IPS-11a (cell line): Measurements from ENCODE around the gene COL13A1.

Experiments used
- H3K4me3 ChIP-seq: one replicate; pipeline ENCODE4 v1.5.1; 2013; ENCODE audit warnings: low read depth, low read length, control low read depth

Gene COL13A1

DNA sequence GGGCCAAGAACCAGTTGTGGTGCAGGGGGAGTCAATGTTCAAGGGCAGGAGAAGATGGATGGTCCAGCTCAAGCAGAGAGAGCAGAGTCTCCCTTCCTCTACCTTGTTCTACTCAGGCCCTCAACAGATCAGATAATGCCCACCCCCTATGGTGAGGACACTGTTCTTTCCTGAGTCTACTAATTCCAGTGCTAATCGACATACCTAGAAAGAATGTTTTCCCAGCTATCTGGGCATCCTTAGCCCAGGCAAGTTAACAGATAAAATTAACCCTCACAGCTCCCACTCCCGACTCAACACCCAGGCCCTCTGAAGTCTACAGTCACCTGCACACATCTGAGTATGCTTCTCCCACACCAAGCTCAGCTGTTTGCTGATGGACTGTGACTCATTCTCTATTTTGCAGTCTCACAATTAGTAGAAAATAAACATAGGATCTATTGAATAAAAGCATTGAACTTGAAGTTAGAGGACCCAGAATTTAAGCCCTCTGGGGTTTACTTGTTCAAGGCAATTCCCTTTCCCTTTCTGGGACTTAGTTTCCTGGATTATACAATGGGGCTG lies 17.1 kb downstream of the COL13A1 start:
- H3K4me3 ChIP-seq, result no peak overlapping the region

DNA sequence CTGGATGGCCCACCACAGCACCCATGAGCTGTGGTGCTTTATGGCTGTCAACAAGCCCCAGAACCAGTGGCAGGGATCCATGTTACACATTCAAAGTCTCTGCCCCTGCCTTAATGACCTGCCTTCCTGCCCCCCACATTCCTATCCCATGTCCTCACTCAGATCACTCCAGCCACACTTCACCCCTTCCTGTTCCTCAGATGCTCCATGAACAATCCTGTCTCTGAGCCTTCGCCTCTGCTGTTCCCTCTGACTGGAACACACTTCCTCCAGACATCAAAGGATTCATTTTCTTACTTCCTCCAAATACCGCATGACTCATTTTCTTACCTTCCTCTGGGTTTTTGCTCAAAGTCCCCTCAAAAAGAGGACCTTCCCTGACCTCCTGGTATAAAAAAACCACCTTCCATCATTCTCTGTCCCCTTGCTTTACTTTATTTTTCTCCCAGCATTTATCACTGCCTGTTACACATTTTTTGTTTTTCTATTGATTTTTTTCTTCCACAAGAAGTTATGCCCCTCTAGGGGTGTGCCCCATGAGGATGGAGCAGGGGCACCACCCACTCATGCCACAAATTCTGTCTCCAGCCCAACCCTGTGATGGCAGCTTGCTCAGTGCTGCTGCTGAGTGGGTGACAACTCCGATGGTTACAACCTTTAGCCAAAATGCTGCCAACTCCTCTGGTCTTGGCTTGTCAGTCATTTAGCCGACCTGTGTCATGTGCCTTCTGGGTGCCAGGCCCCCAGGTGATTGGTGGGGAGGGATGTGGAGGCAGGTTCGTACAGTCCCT lies 18.2 kb downstream of the COL13A1 start:
- H3K4me3 ChIP-seq, result no peak overlapping the region

DNA sequence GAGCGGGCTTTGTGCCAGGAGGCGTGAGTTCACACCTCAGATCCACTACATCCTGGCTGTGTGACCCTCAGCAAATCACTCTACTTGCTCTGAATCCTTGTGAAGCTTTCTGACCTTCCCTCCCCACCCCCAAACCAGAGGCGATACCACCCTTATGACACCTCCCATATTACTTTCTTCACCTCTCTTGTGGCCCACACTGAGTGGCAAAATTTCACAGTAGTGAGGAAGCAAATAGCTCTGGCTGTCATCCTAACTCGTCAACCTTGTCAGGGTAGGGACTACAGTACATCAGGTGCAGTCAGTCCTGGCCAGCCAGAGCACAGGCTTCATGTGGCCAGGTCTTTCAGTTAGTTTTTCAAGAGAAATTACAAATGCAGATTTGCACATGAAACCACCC lies 19.1 kb downstream of the COL13A1 start:
- H3K4me3 ChIP-seq, result no peak overlapping the region

DNA sequence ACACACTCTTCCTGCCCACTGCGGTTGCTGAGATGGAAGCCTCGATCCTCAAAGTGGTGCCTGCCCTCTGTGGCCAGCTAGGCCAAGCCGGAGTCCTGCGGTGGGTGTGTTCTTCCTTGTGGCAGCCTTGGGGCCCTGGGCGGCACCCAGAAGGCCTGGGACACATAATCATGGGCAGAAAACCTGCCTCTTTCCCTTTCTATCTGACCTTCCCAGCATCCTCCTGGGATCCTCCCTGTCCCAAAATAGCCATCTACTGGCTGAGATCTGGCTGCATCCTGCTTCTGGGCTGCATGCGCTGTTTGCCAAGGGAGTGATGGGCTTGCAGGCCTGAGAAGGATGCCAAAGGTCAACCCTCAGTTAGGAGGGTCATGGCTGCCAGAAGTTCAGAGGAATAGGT lies 23.9 kb downstream of the COL13A1 start:
- no peak overlapping the region for H3K4me3 ChIP-seq

DNA sequence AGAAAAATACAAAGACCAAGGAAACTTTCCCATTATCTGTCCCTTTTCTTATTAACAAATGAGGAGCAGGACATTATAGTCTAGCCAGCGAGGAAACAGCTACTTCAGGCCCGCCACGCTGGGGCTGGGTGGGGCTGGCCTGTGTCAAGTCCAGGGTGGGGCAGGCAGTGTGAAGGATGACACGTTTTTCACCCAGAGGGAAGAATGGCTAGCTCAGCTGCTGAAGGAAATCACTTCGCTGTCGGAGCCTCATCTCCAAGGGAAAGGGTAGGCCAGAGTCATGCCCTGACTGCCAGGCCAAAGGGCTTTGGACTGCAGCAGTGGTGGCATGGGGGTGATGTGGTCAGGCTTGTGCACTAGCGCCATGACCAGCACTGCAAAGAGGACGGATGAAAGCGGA lies 24.4 kb downstream of the COL13A1 start:
- no peak overlapping the region for H3K4me3 ChIP-seq

DNA sequence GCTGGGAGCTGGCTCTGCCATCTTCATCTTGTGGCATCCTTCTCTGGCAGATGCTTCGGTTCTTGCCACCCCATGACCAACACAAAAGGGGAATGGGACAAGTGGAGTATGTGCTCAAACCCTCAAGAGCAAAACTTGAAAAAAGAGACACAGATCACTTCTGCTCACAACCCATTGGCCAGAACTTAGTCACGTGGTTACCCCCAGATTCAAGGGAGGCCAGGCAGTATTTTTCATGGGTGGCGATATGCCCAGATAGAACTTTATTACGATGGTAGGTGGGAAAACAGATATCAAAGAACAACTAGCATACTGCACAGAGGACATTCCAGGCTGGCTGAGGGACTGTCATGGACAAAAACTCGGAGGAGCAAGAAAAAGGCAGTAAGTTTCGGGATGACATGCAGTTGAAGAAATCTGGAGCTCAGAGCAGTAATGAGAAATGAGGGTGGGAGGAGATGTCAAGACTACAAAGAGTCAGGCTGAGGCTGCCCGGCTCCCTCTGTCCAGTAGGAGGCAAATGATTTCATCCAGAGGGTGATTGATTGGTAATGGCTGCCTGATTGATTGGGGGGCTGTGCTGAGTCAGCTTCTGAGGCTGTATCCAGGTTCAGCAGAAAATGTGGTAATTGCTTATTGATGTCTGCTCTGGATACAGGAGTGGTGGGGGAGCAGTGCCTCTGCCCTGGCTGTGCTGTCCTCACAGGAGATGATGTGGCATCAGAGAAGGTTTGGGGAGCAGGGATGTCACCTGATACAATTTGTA lies 25.3 kb downstream of the COL13A1 start:
- no peak overlapping the region for H3K4me3 ChIP-seq

DNA sequence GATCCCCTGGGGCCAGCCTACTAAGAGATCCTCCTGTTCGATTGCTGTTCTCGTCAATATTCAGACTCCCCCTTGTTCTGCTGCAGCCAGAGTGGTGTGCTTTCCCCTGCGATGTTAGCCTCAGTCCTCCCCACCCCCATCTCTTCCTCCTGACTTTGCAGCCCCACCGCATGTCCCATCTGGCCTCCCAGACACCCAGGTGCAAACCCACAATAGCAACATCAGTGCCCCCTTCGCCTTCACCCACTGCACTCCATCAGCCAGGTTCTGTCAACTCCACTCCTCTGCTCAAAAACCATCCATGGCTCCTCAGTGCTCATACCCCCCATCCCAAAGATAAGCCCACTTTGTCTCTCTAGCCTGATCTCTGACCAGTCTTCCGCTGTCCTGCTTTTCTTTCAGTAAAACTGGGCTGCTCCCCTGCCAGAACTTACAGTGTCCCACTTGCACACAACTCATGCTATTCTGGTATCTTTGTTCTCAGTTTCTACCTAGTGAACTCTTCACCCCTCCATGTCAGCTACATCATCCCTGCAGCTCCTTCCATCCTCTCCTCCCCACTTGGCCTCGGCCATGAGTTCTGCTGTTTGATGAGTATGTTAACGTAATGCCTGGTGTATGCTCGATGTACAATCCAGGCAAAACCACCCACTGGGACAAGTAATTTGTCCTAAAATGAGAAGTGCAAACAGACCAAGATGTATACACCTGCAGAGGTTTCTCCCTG lies 26.6 kb downstream of the COL13A1 start:
- no peak overlapping the region for H3K4me3 ChIP-seq

DNA sequence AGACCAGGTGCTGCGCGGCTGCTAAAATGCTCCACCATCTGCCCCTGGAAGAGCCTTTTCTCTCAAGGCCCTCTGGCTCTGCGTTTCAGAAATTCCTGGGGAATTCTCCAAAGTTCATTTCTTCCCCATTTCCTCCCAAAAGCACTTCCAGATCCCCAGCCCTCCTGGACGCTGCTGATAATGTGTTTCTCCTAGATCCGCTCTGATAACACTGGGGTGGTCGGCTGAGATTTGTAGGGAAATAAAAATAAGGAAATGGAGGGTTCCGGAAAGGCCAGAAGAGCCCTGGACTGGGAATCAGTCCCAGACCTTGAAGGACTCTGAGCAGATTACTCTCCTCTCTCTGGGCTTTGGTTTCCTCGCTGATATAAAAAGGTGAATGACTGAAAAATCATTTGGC lies 28.1 kb downstream of the COL13A1 start:
- H3K4me3 ChIP-seq, result no peak overlapping the region

DNA sequence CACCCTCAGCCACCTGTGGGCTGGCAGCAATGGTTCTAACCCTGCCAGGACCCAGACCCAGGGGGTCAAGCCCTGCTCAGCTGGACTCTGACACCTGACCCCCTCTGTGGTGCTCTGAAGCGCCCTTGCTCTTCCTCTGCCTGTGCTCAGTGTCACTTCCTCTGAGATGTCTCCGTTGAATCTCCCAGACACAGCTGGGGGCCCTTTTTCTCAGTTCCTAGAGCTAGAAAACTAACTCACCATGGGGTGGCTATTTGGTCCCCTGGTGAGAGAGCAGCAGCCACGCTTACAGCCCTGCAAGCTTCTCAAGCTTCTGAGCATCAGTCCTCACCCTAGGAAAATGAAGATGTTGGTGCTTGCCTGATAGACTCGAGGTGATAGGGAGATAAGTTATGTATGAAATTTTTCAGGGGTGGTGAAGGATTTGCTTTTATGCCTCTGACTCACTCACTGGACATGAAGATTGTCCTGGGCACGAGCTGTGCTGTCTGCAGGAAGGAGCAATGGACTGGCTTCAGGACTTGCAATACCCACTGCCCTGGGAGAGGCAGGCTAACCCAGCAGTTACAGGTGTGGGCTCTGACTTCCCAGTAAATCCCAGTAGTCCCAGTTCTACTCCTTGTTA lies 29.6 kb downstream of the COL13A1 start:
- H3K4me3 ChIP-seq, result no peak overlapping the region

DNA sequence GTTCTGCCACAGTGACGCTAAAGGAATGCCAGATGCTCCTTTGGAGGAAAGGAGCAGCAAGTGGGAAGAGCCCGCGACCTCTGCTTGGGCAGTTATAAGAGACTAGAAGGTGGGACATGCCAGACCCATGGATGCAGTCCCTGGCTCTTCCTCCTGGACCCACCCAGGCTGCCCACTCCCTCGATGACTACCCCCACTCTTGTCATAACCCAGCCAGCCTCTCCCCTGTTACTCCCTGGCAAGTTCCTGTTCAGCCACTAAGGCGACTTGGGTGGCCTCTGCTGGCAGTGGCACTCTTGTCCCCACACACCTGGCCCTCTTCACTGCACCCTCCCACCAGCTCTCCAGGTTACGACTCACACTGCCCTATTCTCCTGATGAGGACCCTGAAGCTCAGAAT lies 33.5 kb downstream of the COL13A1 start:
- H3K4me3 ChIP-seq, result no peak overlapping the region

DNA sequence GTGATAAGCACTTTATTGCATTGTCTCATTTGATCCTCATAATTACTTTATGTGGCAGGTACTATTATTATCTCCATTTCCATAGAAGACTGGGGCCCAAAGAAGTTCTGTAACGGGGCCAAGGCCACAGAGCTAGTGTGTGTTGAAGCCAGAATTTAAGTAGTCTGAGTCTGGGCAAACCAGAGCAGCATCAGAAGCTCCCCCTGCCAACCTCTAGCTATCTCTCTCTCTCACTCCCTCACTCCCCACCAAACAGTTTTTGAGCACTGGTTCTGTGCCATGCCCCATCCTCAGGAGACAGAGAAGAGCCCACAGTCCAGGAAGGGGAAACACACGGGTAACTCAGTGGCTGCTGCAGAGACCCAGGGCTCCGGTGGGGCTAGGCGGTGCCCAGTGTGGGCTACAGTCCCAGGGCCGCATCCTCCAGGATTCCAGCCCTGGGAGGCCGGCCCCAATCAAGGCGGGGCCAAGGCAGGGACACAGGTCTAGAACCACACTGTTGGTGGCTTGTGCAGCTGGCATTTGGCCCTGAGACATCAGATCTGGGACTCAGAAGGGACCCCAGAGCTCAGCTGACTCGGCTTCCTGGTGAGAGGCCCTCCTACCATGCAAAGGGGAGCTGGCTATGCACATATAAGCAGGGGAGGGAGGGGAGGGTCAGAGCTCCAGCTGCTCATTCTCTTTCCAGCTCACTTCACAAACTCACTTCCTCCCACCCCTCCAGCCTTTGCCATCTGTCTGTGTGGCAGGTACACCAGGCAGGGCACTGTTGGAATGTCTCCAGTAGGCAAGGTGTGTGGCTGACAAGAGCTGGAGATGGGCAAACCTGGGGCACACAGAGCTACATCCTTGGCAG lies 34.4 kb downstream of the COL13A1 start:
- H3K4me3 ChIP-seq, result no peak overlapping the region

DNA sequence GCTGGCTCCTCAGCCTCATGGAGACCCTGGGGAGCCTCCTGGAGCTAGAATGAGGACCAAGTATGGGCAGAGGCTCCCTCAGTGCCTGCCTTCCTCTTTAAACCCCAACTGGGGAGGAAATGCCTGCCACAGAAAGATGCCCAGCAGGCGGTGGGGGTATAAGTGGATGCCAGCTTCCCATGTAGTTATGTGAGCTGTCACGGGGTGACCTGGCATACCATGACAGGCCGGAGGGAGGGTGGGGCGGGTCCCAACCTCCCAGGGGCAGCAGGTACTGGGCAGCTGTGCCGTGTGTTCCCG lies 35.0 kb downstream of the COL13A1 start:
- no peak overlapping the region for H3K4me3 ChIP-seq

DNA sequence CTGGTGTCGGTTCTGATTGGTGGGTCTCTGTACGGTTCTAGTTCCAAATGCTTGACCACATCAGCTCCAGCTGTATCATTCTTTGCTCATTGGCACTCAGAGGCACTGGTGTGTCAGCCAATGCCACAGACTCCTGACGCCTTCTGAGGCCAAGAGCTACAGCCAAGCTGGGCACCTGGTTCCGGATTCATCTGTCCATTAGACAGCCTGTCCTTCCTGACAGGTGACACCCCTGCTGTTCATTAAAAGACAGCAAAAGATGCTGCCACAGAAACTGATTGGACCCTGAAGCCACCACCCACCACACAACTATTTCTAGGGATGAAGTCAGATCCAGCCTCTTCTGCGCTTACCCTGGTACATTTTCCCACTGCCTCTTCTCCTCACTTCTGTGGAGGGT lies 35.6 kb downstream of the COL13A1 start:
- no peak overlapping the region for H3K4me3 ChIP-seq

DNA sequence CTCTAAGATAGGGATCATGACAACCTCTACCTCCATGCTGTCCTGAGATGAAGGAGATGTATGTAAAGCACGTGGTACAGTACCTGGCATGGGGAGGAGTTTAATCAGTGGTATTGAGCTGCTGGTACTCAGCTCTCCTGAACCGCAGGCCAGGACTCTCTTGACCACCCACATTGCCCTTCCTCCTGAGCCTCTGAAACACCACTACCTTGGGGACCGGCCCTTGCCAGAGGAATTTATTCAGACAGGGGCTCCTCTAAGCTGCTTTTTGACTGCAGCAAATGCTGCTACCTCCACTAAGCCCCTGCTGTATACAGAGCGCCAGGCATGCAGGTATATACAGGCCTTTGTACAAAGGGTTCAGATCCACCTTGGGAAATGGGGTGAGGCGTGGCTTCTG lies 36.7 kb downstream of the COL13A1 start:
- H3K4me3 ChIP-seq, result no peak overlapping the region

DNA sequence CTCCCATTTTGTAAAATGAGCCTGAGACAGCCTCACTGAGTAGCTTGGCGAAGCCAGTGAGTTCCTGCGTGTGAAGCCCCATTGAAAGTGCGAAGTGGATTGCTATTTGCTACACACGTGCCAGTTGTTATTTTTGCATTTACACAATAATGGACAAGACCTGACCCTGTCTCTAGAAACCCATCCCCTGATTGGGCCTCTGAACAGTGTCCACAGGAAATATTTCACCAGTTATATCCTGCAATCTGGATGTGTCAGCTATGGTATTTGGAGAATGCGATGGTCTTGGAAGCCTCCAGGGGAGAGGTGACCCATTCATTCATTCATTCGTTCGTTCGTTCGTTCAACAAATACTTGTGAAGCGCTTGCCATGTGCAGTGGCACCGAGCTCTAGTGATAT lies 37.1 kb downstream of the COL13A1 start:
- no peak overlapping the region for H3K4me3 ChIP-seq

DNA sequence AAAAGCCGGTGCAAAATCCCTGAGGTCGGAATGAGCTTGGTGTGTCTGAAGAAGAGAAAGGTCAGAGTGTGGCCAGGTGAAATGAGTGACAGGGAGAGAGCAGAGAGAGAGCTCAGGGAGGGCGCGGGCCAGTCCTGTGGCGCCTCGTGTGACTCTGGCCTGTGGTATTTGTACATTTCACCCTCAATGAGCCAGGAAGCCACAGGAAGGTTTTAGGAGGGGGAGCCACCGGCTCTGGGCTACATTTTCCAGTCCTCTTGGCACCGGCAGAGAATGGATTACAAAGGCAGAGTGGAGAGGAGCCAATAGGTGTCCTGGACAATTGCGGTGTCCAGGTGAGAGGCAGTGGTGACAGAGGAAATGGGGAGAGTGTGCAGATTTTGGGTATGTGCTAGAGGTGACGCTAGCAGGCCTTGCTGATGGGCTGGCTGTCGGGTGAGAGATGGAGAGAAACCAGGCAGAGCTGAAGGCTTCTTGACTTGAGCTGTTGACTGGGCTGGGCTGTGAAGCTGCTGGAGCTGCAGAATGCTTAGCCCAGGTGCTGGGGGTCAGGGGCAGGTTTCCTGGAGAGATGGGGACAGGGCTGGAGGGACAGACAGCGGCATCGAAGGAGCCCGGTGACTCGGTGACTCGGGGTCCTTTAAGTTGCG lies 38.1 kb downstream of the COL13A1 start:
- H3K4me3 ChIP-seq, result no peak overlapping the region

DNA sequence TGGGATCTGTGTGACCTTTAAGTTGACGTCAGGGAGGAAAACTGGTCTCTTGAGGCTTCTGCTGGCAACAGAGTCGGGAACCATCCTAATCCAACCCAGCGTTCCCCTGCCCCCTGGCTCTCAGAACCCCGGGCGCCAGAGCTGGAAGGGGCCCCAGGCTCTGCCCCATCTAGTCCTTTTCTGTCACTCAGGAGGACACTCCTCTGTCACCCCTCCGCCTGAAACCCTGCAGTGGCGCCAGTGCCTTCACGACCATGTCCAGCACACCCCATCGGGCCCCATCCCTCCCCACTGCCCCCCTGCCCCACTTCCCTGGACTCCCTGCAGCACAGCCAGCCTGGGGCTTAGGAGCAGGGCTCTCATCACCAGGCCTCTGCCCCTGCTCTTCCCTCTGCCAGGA lies 39.1 kb downstream of the COL13A1 start:
- no peak overlapping the region for H3K4me3 ChIP-seq

DNA sequence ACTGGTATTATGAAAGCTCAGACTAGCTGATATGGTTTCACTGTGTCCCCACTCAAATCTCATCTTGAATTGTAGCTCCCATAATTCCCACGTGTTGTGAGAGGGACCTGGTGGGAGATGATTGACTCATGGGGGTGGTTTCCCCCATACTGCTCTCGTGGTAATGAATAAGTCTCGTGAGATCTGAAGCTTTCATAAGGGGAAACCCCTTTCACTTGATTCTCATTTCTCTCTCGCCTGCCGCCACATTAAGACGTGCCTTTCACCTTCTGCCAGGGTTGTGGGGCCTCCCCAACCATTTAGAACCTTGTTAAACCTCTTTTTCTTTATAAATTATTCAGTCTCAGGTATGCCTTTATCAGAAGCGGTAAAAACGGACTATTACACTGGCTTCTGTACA lies 40.3 kb downstream of the COL13A1 start:
- H3K4me3 ChIP-seq, result no peak overlapping the region

DNA sequence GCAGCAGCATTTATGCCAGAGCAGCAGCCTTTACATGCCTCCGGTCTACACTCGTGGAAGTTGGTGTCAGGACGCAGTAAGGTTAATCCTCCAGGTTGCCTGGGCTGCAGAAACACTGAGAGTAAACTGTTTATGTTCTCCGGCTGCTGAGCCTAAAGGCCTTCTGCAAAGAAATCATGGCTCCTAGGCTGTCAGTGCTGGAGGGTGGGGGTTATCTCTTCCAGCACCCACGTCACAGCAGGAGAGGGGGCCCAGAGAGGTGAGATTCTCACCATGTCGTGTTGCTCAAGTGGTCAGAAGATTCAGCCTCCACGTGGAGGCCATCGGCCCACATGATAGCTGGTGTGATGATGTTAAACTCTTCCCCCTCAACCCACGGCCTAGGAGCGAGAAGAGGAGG lies 41.2 kb downstream of the COL13A1 start:
- no peak overlapping the region for H3K4me3 ChIP-seq

DNA sequence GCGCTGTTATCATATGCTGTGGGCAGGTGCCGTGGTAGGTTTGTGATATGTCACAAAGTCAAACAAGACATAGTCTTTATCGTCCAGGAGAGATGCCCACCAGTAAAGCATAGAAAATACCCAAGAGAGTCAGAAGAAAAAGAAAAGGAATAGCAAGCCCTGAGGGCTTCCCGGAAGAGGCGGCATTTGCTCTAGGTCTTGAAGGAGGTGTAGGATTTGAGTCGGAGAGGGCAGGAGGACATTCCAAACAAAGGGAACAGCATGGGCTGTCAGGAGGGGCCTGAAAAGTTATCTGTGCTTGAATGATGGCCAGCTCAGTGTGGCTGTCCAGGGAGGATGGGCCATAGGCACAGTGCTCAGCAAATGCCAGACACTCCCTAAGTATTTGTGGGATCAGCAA lies 42.2 kb downstream of the COL13A1 start:
- no peak overlapping the region for H3K4me3 ChIP-seq
